HepG2 (cell line): ENCODE results near the gene ISCU. TPM values are rescaled to one million over a fixed set of nuclear protein-coding genes. Genes with fewer than 3 reads are reported as not detected.
A peak's percentile ranks its signal among the peaks of the same experiment; 100 is the strongest.

Source experiments
- IRX3 ChIP-seq: sonication (generic); formaldehyde crosslinking; IDR thresholded peaks from 2 replicates; pipeline ENCODE4 v1.8.1; 2023; ENCODE audit warnings: mild to moderate bottlenecking, low read depth, missing genetic modification reagents, borderline replicate concordance
- NRL ChIP-seq: sonication (generic); formaldehyde crosslinking; IDR thresholded peaks from 2 replicates; pipeline ENCODE4 v1.5.0; 2020; ENCODE audit warnings: missing genetic modification reagents, mild to moderate bottlenecking, moderate library complexity, borderline replicate concordance
- PAWR ChIP-seq: sonication (generic); formaldehyde crosslinking; IDR thresholded peaks from 2 replicates; pipeline ENCODE4 v1.4.0; 2020; ENCODE audit warnings: missing genetic modification reagents, mild to moderate bottlenecking, borderline replicate concordance
- SOX6 ChIP-seq, 2 experiments: fragments of 450-650 bp in 1 of 2; sonication (generic) in 1 of 2; formaldehyde crosslinking in 1 of 2; IDR thresholded peaks; 2 replicates each; pipeline versions ENCODE4 v1.4.0 to v1.6.1; 2017 to 2020; ENCODE audit warnings: antibody characterized with exemption in 1 of 2, mild to moderate bottlenecking in 1 of 2, missing genetic modification reagents in 1 of 2
- ZBTB42 ChIP-seq: sonication (generic); formaldehyde crosslinking; IDR thresholded peaks from 2 replicates; pipeline ENCODE4 v1.5.0; 2020; ENCODE audit warnings: mild to moderate bottlenecking, missing genetic modification reagents
- ZNF205 ChIP-seq: IDR thresholded peaks from 2 replicates; pipeline ENCODE4 v1.6.1; 2018; ENCODE audit warnings: missing biosample characterization, missing genetic modification reagents
- ZNF256 ChIP-seq: sonication (generic); formaldehyde crosslinking; conservative IDR thresholded peaks from 2 replicates; pipeline ENCODE4 v1.4.0; 2020; ENCODE audit warnings: missing genetic modification reagents
- polyA plus RNA-seq, 8 experiments: library from polyadenylated mRNA; depleted of rRNA in 3 of 8; stranded (reverse) in 7 of 8; unstranded in 1 of 8; fragments of >200 nt; fragmentation: Illumina TruSeq in 4 of 8; extraction: Trizol in 4 of 8; gene quantifications; 2 replicates each; pipeline versions ENCODE4 v1.2.1 to v1.2.3, GENCODE V29; 2011 to 2016; ENCODE audit warnings: low read depth in 4 of 8, missing spikeins in 1 of 8, mixed read lengths in 1 of 8; ENCODE audit not compliant: insufficient read depth in 1 of 8
- total RNA-seq, 5 experiments: library from RNA; depleted of rRNA; stranded (reverse); fragments of >200 nt; fragmentation: Illumina TruSeq; extraction: Trizol; gene quantifications; 2 replicates each; pipeline ENCODE4 v1.2.3, GENCODE V29; 2016; ENCODE audit warnings: low read depth in 1 of 5
- TF ChIP-seq, protein P1 (sequence below): sonication (generic); formaldehyde crosslinking; IDR thresholded peaks from 2 replicates; pipeline ENCODE4 v1.5.0; 2020; ENCODE audit warnings: mild to moderate bottlenecking, missing genetic modification reagents, borderline replicate concordance
- TF ChIP-seq, protein P2 (sequence below): sonication (generic); formaldehyde crosslinking; IDR thresholded peaks from 2 replicates; pipeline ENCODE4 v1.5.1; 2020; ENCODE audit warnings: mild to moderate bottlenecking, missing genetic modification reagents, borderline replicate concordance
- TF ChIP-seq, protein P3 (sequence below): sonication (generic); formaldehyde crosslinking; IDR thresholded peaks from 2 replicates; pipeline ENCODE4 v1.4.0; 2020; ENCODE audit warnings: mild to moderate bottlenecking, missing genetic modification reagents, borderline replicate concordance
- TF ChIP-seq, protein P4 (sequence below): sonication (generic); formaldehyde crosslinking; IDR thresholded peaks from 2 replicates; pipeline ENCODE4 v1.8.0; 2022; ENCODE audit warnings: missing genetic modification reagents, mild to moderate bottlenecking, moderate library complexity, borderline replicate concordance

The ISCU gene
- total and polyA plus RNA-seq, 2 of the 13 experiments (the other 11 are each of a cell fraction or from before 2014, with no cell fraction given) = 94.4 to 107 TPM

DNA sequence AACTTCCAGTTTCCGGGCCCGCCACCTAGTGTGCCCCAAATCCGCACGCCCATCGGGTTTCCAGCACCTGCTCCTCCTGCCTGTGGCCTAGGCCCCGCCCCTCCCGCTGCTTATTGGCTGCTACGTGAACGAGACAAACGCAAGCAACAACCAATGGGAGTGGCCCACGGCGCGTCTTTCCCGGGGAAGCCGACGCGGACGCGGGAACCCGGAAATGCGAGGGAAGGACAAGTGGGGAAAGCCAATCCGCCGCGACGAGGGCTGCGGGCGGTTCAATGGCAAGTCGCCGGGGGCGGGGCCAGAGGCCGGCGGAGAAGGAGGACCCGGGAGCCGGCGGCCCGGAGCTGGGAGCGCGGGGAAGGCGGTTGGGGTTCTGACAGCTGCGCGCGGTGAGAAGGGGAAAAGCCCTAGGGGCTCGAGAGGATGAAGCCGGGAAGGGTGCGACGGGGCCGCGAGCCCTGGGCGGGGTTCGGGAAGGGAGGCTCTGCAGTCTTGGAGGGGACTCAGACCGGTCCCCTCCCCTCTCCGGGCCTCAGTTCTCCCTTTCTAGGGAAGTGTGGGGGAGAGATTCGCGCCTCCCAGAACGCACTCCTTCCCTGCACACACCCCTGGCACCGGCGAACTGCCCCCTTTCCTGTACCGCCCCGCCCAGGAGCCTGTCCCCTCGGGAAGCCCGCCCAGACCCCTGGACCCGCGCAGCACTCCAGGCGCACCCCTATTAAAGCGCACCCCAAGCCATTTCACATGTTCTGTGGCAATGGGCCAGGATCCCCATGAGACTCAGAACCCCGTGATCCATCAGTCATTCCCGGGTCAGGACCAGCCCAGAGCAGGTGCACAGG lies 47.2 kb upstream of the ISCU start, which contains the start of gene FICD (continued):
- TF ChIP-seq, protein P1, sequence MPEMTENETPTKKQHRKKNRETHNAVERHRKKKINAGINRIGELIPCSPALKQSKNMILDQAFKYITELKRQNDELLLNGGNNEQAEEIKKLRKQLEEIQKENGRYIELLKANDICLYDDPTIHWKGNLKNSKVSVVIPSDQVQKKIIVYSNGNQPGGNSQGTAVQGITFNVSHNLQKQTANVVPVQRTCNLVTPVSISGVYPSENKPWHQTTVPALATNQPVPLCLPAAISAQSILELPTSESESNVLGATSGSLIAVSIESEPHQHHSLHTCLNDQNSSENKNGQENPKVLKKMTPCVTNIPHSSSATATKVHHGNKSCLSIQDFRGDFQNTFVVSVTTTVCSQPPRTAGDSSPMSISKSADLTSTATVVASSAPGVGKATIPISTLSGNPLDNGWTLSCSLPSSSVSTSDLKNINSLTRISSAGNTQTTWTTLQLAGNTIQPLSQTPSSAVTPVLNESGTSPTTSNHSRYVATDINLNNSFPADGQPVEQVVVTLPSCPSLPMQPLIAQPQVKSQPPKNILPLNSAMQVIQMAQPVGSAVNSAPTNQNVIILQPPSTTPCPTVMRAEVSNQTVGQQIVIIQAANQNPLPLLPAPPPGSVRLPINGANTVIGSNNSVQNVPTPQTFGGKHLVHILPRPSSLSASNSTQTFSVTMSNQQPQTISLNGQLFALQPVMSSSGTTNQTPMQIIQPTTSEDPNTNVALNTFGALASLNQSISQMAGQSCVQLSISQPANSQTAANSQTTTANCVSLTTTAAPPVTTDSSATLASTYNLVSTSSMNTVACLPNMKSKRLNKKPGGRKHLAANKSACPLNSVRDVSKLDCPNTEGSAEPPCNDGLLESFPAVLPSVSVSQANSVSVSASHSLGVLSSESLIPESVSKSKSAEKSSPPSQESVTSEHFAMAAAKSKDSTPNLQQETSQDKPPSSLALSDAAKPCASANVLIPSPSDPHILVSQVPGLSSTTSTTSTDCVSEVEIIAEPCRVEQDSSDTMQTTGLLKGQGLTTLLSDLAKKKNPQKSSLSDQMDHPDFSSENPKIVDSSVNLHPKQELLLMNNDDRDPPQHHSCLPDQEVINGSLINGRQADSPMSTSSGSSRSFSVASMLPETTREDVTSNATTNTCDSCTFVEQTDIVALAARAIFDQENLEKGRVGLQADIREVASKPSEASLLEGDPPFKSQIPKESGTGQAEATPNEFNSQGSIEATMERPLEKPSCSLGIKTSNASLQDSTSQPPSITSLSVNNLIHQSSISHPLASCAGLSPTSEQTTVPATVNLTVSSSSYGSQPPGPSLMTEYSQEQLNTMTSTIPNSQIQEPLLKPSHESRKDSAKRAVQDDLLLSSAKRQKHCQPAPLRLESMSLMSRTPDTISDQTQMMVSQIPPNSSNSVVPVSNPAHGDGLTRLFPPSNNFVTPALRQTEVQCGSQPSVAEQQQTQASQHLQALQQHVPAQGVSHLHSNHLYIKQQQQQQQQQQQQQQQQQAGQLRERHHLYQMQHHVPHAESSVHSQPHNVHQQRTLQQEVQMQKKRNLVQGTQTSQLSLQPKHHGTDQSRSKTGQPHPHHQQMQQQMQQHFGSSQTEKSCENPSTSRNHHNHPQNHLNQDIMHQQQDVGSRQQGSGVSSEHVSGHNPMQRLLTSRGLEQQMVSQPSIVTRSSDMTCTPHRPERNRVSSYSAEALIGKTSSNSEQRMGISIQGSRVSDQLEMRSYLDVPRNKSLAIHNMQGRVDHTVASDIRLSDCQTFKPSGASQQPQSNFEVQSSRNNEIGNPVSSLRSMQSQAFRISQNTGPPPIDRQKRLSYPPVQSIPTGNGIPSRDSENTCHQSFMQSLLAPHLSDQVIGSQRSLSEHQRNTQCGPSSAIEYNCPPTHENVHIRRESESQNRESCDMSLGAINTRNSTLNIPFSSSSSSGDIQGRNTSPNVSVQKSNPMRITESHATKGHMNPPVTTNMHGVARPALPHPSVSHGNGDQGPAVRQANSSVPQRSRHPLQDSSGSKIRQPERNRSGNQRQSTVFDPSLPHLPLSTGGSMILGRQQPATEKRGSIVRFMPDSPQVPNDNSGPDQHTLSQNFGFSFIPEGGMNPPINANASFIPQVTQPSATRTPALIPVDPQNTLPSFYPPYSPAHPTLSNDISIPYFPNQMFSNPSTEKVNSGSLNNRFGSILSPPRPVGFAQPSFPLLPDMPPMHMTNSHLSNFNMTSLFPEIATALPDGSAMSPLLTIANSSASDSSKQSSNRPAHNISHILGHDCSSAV (CRISPR knock-in tag) = no peak
- 0 out of 2 replicates have a peak, but pooled peaks have one; percentile 37 for TF ChIP-seq ZBTB42 (CRISPR knock-in tag)
- TF ChIP-seq, protein P2, sequence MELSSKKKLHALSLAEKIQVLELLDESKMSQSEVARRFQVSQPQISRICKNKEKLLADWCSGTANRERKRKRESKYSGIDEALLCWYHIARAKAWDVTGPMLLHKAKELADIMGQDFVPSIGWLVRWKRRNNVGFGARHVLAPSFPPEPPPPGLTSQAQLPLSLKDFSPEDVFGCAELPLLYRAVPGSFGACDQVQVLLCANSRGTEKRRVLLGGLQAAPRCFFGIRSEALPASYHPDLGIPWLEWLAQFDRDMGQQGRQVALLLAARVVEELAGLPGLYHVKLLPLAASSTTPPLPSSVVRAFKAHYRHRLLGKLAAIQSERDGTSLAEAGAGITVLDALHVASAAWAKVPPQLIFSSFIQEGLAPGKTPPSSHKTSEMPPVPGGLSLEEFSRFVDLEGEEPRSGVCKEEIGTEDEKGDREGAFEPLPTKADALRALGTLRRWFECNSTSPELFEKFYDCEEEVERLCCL (CRISPR knock-in tag) = no peak
- TF ChIP-seq, protein P3, sequence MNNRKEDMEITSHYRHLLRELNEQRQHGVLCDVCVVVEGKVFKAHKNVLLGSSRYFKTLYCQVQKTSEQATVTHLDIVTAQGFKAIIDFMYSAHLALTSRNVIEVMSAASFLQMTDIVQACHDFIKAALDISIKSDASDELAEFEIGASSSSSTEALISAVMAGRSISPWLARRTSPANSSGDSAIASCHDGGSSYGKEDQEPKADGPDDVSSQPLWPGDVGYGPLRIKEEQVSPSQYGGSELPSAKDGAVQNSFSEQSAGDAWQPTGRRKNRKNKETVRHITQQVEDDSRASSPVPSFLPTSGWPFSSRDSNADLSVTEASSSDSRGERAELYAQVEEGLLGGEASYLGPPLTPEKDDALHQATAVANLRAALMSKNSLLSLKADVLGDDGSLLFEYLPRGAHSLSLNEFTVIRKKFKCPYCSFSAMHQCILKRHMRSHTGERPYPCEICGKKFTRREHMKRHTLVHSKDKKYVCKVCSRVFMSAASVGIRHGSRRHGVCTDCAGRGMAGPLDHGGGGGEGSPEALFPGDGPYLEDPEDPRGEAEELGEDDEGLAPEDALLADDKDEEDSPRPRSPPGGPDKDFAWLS (CRISPR knock-in tag) = no peak
- peak; percentile 52; the same call in 1 of the 2 replicates for TF ChIP-seq NRL (CRISPR knock-in tag)
- TF ChIP-seq, protein P4, sequence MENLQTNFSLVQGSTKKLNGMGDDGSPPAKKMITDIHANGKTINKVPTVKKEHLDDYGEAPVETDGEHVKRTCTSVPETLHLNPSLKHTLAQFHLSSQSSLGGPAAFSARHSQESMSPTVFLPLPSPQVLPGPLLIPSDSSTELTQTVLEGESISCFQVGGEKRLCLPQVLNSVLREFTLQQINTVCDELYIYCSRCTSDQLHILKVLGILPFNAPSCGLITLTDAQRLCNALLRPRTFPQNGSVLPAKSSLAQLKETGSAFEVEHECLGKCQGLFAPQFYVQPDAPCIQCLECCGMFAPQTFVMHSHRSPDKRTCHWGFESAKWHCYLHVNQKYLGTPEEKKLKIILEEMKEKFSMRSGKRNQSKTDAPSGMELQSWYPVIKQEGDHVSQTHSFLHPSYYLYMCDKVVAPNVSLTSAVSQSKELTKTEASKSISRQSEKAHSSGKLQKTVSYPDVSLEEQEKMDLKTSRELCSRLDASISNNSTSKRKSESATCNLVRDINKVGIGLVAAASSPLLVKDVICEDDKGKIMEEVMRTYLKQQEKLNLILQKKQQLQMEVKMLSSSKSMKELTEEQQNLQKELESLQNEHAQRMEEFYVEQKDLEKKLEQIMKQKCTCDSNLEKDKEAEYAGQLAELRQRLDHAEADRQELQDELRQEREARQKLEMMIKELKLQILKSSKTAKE (CRISPR knock-in tag) = no peak
- TF ChIP-seq ZNF256 (CRISPR knock-in tag) = peak; percentile 50; the same call in 1 of the 2 replicates
- TF ChIP-seq SOX6 (IDR thresholded peaks at IDR 0.05) = no peak
- peak; percentile 43; the same call in 1 of the 2 replicates for TF ChIP-seq SOX6 (CRISPR knock-in tag; IDR thresholded peaks at IDR 0.05)
- no peak for TF ChIP-seq PAWR (CRISPR knock-in tag)
- TF ChIP-seq ZNF205 (CRISPR knock-in tag) = no peak
- TF ChIP-seq IRX3 (CRISPR knock-in tag) = no peak
